ENCODE measurements around the gene ELMO1.
A peak's percentile ranks its signal among the peaks of the same experiment; 100 is the strongest.

ELMO1 gene

DNA sequence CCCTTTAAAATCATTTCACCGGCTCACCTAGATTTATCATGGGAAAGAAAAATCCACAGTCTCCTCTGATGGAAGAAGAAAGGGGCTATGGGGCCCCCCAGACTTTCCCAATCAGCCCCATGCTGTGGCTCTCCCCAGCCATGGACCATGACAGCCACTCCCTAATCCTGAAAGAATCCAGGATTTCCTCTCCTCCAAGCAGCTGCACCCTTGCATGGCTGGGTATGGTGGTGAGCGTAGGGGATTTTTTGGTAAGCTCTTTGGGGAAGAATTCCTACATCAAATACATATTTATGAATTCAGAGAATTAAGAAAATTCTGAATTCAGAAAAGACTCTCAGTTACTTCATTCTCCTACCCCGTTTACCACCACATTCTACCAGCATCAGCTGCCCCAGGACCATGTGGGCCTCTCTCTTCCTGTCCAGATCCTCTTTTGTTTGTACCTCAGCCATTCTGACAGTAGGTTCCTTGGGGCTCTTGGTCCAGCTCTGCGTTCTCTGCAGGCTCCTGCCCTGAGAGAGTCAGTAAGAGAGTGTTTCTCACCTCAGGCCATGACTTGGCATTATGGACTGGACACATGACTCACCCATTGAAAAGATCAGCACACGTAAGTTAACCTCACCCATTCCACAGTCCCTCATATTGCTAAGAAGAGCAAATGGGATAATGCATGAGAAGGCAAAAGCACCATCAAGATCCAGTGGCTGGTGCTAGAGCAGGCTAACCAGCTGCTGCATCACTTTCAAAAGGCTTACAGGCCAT is 337.8 kb downstream of the ELMO1 start:
- DNase-seq: no peak

DNA sequence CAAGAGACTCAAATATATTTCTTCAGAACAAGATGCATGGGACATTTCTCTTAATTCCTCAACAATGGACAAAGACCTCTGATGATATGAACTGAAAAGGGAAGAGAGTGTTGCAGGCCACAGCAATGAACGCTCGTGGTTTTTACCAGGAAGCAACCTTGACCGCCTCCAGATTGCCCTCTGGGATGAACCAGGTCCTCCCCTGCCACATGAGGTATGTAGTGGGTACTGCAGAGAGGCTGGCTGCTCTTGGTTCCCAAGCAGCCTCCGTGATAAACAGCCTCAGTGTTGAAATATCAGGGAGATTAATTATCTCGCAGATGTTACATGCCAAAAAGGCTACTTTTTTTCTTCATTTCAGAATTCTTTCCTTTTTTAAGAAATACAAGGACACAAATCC is 338.8 kb downstream of the ELMO1 start:
- no peak for DNase-seq

DNA sequence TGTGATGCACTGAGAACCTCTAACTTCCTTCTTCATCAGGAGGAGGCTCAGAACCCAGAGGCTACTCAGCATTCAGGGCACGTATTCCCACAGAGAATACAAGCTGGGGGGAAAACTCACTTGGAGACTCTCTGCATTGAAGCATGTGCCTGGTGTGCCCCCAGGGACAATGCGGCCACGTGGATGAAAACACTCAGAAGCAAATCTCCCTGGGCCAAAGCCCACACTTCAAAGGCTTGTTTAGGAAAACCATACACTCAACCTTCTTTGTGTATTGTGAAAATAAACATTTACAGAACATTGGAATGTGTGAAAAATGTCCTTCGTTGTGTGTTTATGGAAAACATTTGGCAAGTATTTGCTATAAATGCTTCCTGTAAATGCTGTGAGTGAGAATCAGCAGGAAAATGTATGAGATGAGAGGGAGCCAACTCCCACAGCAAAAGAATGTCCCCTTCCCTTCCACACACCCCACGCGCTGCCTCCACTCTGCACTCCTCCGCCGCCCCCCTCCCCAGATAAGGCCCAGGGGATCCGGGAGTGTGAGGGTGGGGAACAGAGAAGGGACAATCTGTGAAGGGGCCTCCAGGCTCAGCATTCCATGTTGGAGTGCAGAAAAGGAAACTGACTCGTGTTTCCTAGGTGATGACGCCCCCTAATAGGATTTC is 339.5 kb downstream of the ELMO1 start:
- no peak for DNase-seq

DNA sequence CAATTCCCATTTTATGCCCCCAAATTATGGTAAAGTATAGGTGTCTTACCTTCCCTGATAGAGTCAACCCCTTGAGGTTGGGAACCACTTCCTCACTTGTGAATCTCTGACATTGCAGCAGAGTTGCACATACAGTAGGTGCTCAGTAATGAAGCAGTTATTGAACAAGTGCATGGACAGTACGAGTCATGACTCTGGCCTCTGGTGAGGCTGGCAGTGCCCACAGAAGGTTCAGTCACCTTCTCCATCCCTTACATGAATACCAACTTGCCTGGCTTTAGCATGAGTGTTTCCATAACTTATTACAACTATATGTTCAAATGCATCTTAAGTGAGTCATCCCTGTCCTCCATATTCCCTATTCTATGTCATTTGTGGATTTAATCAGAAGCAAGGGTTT is 340.0 kb downstream of the ELMO1 start:
- no peak for DNase-seq

DNA sequence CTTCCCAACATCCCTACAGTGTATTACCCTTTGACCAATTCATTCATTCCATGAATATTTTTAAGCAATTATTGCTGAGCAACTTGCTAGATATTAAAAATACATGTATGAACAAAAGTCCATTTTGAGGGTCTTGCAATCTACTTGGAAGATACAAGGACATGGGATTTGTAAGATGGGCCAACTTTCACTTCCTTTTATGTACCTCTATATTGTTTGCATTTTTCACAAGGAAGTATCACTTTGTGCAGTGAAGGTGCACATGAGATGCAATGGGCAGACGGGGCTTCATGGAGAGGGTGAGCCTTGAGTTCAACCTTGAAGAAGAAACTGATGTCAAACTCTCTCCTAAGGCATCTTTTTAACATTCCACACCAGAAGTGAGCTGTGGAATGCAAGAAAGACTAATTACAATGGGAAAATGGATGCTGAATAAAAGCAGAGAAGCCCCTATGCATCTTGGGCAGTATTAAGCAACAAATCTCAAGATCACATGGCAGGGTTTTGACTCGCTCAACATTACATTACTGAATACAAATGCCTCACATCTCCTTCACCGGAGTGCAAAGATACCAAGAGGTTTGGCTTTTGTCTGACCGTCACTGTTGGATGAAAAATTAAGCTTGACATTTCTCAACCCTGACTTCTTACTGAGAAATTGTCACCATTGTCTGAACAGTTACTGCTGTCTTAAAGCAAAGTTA is 341.5 kb downstream of the ELMO1 start:
- no peak for DNase-seq

DNA sequence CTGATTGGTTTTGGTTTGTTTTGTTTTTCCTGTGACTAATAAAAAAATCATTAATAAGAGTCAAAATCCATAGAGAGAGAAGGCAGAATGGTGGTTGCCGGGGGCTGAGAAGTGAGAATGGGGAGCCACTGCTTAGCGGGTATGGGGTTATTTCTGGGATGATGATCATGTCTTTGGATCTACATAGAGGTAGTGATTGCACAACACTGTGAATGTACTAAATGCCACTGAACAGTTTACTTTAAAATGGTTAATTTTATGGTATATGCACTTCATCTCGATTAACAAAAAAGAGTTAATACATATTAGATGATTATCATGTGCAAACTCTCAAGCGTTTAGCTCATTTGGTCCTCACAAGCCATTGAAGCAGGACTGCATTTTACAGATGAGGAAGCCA is 342.9 kb downstream of the ELMO1 start:
- DNase-seq: no peak

DNA sequence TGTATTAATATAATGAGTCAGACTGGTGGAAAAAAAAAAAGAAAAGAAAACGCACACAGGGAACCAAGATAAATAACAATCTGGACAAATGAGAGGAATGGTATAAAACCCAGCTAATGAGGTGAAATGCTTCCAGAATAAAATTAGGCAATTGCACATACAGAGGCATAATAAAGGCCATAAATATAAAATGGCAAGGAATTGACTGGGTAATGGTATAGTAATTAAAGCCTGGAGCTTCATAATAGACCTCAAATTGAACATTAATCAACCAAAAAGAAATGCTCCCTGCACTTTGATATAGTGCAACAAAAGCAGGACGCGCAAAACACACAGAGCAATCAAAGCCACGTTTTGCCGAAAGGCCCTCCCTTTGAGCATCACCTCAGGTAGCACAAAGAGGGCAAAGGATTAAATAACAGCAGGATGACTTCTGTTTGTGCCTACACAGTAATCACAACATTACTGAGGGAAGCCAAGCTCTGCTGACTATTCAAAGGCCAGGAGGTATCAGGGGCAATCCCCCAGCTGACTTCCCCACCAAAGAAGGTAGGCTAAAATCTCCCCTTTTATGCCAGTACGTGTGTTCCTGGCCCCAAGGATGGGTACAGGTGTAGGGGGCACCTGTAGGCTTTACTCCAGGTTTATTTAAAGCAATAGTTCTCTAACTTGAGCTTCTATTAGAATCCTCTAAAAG is 343.7 kb downstream of the ELMO1 start:
- no peak for DNase-seq

DNA sequence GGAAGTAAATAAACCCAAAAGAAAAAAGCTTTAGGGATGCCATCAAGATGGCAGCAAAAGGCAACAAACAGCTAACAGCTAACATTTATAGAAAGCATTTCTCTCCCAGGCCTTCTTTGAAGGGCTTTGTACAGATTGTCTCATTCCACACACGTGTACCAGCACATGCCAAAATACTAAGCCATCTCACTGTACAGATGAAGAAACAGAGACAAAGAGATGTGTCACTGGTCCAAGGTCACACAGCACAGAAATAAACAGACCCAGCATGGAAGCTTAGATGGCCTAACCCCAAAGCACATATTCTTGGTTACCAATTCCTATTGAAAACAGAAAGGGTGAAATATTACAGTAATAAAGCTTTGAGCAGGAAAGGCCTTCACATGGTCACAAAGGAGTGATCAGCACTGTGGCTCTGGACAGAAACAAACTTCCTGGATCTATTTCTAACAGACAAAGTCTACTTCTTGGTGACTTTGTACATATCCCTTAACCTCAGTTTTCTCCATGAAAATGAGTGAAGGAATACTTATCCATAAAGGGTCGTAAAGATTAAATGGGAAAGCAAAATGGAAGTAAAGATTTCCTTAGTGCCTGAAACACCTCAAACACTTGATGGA is 346.0 kb downstream of the ELMO1 start:
- DNase-seq: no peak

DNA sequence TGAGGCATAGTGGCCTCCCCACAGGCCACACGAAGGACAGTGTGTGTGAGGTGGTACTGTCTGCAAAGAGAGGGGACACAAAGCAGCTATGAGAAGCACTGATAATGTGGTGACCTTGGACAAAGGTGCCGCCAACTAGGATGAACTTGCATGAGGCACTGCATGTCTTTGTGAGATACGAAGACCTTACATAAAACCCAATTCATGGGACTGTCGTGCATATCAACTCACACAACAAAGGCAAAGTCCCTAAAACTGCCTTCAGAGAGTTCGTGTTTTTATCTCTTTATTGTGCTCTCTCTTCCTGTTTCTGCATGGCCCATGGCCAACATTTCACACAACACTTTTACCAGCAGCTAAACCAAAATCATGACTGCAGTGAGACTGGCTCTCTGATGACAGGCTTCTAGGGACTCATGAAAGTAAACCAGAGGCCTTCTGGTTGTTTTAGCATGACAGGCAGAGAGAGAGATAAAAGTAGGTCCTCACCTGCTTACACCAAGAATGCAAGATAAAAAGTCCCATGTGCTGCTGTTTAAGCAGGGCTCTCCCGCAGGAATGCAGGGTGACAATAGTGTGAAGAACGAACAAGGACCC is 347.8 kb downstream of the ELMO1 start:
- DNase-seq: no peak

DNA sequence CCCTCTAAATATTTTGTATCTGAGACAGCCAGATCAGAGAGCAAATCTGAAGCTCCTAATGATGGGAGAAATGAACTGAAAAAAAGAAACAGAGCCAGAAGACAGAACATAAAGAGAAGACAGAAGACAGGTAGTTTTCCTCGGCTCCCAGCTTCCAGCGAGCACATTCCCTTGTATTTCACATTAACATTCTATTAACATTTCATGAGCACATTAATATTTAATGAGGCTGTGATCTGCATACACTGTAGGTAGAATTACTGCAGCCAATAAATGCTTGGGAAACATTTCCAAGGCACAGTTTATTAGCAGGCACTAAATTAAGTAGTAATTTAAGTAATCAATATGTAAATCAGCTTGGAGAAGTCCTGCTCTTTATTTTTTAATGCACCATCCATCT is 349.9 kb downstream of the ELMO1 start:
- DNase-seq: no peak

DNA sequence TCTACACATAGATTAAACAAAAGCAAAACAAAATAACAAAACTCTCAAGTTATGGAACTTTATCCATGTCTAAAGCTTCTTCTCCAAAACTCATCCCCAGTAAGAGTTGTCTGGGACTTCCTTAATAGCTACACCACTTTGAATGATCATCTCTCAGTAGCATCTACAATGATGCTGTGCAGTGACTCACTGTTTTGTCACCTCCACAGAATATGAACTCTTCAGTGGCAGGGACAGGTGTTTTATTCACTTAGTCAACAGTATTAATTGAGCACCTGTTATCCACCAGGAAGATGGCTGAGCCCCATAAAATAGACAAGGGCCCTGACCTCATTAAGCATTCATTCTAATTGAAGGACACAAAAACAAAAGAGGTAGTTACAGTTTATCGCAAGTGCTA is 350.7 kb downstream of the ELMO1 start:
- no peak for DNase-seq

DNA sequence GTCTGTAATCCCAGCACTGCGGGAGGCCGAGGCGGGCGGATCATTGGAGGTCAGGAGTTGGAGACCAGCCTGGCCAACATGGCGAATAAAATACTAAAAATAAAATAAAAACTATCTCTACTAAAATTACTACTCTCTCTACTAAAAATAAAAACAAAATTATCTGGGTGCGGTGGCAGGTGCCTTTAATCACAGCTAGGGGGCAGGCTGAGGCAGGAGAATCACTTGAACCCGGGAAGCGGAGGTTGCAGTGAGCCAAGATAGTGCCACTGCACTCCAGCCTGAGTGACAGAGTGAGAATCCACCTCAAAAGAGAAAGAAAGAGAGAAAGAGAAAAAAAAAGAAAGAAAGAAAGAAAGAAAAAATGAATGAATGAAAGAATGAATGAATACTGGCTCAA is 351.4 kb downstream of the ELMO1 start:
- DNase-seq: no peak

DNA sequence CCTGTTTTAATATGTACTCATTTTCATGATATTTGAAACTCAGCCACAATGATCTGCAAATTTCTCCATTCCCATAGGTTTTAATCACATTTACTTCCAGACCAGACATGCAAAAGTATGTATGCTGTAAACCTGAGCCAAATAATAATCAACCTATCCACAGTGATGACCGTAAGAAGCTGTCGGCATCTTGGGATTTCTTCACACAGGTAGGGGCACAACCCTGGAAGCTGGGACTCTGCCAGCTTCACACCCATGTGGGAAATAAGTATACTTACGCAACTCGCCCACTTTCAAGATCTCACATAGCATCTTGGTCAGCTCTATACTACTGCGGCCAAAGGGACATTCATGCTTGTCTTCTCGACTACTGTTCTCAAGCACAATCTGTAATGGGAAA is 352.3 kb downstream of the ELMO1 start:
- no peak for DNase-seq

DNA sequence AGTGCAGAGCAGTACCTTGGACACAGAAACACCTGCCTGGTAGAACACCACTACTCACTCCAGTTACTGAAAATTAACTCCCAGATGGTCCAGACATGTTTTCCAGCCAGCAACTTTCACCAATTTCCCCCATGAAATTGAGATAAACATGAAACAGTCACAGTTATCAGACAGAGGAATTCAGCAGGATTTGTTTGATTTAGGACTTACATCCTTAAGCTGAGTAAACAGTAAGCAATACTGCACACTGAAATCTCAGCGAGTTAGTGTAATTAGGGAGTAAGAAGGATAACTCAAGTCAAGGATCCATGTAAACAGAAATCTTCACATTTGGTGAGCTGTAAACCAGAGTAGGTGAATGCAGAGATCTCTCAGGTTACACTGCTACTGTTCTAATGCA is 353.5 kb downstream of the ELMO1 start:
- no peak for DNase-seq

DNA sequence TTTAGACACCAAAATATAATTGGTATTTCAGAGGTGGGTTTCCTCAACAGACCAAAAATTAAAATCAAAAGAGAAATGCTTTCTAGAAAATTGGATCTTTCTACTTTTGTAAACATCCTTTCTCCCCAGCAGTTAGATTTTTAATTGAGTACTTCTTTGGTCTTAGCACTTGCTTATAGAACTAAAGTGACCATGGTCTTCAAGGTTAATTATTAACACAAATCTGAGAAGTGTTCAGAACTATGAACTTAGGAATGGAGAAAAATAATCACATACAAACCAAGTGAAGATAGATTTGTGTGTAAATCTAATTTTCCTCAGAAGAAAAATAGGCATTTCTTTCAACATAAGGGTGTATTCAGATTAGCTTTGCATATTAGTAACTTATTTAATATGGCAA is 355.4 kb downstream of the ELMO1 start:
- no peak for DNase-seq

DNA sequence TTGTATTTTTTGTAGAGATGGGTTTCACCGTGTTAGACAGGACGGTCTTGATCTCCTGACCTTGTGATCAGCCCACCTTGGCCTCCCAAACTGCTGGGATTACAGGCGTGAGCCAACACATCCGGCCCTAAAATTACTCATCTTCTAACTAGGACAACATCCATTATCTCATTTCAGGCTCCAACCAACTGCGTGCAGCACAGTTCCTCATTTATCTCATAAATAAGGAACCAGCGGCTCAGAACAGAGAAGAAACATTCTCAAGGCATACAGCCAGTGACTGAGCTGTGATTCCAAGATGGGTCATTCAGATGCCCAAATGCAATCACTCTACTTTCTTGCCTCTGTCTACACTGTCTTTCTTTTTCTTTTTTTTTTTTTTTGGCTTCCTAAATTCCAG is 356.1 kb downstream of the ELMO1 start:
- DNase-seq: no peak

DNA sequence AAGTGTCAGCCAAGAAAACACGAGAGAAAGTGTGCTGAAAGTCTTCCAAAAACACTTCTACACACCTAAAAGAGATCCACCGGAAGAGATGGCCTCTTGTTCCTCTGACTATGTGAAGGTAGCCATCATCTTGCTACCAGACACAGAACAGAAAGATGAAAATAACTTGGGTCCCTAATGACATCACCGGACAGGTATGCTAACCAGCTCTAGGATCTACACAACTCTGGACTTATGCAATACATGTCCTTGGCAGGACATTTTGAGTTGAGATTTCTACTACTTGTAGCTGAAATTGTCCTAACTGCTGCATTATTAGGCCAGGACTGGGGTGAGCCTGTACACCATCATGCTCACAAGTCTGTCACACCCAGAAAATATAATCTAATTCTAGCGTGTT is 358.7 kb downstream of the ELMO1 start:
- DNase-seq: no peak

DNA sequence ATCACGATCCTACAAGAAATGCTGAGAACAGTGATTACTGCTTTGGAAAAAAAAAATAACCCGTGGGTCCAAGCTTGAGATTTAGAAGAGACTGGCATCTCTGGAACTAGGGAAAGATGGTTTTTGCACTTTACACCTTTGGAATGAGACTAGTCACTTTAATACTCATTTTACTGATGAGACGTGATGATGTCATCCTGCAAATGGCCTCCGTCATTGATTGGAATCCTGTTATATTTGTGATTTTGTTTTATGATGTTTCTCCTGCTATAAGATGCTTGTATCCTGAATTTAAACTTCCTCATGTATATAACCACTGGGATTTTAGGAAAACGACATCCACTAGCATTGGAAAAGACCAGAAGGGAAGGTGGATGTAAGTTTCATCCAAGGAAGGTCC is 363.1 kb downstream of the ELMO1 start:
- no peak for DNase-seq

DNA sequence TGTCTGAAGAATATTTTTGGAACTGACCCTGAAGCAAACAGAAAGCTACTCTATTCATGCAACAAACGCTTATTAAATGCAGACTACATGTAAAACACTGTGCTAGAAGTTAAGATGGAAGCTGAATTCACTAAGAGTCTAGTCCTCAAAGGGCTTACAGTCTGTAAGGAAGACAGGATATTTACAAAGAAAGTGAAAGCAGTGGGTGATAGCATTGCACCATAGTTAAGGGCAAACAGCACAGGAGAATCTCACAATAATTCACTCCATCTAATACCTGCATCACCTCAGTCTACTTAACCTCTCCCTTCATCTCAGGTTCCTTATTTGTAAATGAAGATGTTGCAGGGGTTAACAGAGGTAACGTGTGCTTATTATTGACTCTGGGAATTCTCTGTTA is 364.4 kb downstream of the ELMO1 start:
- no peak for DNase-seq

DNA sequence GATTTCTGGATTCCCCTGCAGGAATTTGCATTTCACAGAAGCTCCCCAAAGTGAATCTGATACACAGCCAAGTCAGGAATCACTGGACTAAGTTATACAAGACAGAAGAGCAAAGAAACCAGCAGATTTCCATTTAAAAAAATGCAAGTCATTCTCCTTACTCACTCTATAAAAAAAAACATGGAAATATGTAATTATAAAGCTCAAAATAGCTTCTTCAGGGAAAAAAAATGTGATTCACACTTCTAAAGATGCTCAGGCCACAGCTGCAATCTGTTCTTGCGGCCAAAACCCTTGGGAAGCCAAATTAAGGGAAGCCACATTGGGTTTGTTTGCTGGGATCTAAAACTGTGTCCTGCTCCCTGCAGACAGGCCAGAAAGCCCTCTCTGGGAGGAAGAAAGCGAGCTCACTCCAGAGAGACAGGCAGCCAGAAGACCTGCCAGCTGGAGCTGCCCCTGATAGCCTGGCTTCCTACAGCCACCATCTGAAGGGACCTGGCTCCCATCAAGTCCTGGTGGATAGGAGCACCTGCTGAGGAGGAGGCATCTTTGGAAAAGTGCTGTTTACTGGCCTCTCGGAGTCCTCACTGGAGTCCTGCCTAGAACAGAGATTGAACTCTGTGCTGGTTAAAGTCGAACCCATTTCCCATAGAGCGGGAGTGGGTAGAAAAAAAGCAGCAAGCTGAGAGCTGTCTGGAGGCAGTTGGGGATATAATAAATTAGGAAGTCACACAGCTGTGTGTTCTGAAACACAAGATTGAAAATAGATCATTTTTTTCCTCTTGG is 365.2 kb downstream of the ELMO1 start:
- DNase-seq: peak in 1 of 2 experiments; percentile 76

DNA sequence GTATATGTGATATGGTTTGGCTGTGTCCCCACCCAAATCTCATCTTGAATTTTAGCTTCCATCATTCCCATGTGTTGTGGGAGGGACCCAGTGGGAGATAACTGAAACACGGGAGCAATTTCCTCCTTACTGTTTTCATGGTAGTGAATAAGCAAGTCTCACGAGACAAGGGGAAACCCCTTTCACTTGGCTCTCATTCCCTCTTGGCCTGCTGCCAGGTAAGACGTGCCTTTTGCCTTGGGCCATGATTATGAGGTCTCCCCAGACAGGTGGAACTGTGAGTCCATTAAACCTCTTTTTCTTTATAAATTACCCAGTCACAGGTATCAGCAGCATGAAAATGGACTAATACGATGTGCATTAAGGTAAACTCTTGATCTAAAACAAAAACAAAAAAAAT is 367.2 kb downstream of the ELMO1 start:
- peak in 1 of 2 experiments; percentile 24 for DNase-seq

DNA sequence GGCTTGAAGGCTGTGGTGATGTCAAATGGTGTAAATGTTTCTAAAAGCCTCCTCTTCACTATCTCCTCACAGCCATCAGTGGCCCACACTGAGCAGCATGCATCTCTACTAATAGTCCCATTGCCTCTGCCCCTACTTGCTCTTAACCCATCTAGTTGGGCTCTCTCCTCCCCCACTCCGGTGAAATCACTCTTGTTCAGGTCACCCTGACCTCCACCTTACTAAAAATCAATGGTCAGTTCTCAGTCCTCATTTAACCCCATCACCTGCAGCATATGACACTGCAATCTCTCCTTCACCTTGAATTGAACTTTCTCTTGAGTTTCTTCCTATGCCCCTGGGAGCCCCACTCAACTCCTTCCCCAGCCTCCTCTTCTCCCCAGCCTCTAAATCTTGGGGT is 369.2 kb downstream of the ELMO1 start:
- DNase-seq: no peak

Measured in NCI-H446 (cell line).